GM21526 (cell line): ENCODE data around the gene GABPB1.
A peak's percentile ranks its signal among the peaks of the same experiment; 100 is the strongest.
"Not testable (repeated sequence)": the region's sequence is repeated elsewhere in the genome, so short reads cannot be mapped to it uniquely, and the experiment has no call there.

Experiments used
- ATAC-seq: cut with Tn5 transposase; IDR thresholded peaks from one replicate; pipeline ENCODE4 v1.9.1; 2021; ENCODE audit warnings: moderate library complexity; ENCODE audit not compliant: unreplicated experiment, low FRiP score

Gene GABPB1

DNA sequence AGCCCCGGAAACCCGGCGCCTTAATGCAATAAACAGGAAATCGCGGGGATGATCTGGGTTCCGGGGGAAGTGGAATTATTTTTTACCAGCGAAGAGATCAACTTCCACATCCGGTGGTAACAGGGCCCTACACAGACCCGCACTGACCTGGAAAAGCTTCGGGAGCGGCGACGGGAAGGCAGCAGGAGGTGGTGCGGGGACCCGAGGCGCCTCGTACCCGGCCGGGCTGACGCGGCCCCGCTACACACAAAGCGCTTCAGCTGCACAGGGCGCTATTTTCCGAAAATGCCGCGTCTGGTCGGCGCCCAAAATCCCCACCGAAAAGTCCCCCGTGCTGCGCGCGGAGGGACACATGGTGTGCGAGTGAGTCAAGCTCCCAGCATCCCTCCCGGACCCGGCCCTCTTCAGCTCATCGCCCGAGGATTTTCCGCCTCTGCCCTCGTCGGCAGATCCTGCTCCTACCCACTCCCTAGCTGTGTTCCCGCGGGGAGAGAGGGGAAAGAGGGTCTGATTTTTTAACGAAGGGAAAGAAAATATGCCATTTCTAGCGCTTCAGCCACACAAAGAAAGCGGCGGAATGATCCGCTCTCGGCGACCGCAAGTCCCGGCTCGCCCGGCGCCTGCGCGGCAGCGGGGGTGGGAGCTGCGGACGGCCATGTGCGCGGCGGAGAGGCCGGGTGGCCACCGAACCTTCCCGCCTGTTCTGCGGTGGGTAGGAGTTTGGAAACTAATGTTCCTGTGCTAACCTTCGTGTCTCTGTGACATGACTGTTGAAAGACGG, at the start of gene GABPB1:
GABPB1 (minus strand) TSS at position 361 of the 781 bp plus-strand sequence. CDS start 45,400 bp downstream, outside the sequence.
- peak; percentile 46 for ATAC-seq

DNA sequence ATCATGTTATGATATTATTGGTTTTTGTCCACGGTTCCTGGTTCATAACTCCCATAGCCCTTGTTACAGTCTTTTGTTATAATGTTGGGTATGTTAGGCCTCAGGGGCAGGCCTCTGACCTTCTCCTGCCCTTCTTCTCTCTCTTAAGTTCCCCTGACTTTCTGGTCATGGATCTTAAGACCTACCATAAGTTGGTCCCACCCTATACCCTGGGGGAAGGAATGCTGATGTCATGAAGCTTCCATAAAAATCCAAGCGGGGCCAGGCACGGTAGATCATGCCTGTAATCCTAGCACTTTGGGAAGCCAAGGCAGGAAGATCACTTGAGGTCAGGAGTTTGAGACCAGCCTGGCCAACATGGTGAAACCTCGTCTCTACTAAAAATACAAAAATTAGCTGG, 36.6 kb upstream of the GABPB1 start:
- not testable (repeated sequence) for ATAC-seq

DNA sequence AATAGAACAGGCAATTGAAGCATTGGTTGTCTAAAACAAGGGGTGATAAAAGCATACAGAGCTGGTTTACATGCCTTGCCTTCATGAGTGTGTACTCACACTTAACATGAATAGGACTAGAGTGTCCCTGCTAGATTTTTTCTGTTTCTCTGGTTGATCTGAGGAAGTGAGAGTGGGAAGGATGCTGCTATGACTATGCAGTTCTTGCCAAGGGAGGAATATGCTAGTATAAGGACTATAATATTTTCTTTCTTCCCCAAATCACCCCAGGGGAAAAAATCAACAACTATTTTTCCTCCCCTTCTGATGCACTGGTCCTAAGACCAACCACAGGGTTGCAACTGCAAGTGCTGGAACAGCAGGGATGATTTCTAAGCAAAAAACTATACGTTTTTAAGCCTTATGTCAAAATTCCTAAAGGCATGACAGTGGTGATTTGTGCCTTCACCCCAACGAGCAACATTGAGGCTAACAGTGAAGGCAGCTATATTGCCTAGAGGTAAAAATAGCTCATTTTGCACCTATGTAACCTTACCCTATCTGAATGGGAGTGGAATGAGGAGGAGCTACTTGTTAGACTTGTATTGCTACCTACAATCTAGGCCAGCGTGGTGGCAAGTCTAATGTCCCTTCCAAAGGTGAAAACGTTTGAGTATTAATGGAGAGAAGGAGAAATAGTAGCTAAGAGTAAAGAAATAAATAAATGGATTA, 35.7 kb upstream of the GABPB1 start:
- ATAC-seq = no peak

DNA sequence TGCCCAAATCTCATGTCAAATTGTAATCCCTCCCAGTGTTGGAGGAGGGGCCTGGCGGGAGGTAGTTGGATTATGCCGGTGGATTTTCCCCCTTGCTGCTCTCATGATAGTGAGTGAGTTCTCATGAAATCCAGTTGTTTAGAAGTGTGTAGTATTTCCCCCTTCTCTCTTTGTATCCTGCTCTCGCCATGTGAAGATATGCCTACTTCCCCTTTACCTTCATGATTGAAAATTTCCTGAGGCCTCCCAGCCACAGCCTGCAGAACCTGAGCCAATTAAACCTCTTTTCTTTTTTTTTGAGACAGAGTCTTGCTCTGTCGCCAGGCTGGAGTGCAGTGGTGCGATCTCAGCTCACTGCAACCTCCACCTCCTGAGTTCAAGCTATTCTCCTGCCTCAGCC, 27.4 kb upstream of the GABPB1 start:
- not testable (repeated sequence) for ATAC-seq

DNA sequence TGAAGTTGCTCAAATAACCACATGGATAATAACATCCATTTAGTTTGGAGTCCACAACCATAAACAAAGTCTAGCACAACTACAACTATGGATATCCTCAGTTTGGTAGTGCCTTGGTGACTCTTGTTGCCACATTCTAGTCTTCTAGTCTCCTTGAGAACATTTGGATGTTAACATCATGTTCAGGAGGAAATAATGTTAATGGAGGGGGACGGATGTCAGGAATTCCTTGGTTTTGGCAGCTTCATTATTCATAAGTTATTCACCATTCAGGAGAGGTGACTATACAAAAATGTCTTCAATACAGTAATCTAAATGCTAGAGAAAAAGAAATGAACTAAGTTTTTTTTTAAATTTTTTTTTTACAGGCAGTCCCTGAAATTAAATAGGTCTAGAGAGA, 26.4 kb upstream of the GABPB1 start:
- no peak for ATAC-seq

DNA sequence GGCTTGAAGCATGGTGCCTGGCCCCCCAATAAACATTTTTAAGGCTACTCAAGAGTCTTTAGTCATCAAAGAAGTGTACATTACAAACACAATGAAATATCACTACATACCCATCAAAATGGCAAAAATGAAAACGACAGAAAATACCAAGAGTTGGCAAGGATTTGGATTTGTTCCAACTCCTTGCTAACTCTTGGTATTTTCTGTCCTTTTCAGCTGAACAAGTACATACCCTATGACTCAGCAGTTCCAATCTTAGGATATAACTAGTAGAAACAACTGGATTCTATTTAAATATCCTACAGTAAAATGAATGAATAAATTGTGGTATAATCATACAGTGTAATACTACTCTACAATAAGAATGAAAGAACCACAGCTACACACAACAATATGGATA, 25.1 kb upstream of the GABPB1 start:
- no peak for ATAC-seq

DNA sequence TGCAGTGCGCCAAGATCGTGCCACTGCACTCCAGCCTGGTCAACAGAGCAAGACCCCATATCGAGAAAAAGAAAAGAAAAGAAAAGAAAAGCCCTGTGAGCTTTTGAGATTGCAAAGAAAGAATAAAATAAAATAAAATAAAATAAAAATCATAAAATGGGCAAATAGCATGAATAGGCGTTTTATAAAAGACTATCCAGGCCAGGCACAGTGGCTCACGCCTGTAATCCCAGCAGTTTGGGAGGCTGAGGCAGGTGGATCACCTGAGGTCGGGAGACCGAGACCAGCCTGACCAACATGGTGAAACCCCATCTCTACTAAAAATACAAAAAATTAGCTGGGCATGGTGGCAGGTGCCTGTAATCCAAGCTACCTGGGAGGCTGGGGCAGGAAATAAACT, 24.4 kb upstream of the GABPB1 start:
- not testable (repeated sequence) for ATAC-seq

DNA sequence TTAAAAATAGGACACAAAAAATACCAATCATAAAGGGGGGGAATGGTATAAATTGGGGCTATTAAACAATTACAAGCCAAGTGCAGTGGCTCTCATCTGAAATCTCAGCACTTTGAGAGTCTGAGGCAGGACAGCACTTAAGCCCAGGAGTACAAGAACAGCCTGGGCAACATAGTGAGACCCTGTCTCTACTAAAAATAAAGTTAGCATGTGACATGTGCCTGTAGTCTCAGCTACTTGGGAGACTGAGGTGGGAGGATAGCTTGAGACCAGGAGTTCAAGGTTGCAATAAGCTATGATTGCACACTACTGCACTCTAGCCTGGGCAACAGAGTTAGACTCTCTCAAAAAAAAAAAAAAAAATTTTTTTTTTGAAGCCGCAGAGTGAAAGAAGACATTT, 23.8 kb upstream of the GABPB1 start:
- ATAC-seq = no peak

DNA sequence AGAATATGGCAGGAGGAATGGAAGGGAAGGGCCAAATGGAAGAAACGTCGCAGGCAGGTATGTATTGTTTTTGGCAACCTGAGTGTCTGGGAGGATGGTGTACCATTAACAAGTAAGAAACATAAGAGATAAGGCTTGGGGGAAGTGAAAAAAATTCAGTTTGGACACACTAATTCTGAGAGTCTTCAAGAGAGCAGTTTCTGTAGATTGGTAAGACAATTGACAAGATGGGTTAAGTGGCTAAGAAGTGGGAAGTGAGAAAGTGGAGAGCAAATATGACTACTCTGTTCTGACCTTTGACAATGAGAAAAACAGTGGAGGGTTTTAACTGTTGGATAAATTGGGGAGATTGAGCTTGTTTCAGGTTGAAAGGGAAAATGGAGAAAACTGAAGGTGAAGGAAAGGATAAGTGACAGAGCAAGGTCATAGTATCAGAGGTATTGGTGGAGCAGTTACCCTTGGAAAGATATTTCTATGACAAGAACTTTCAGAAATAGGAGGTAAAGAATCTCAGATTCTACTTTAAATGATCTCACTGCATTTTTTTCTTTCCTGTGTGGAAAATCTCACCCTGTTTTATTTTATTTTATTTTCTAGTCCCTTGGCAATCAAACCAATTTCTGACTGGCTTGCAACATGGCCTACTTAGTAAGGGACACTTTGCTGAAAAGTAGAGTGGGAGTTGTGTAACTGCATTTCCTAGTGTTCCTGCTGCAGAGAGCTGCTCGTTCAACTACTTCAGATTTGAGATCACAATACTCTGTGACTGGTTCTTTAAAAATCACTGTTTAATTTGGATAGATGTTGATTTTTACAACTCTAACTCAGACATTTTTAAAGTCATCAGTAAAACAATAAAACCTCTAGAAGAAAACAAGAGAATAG, 23.1 kb upstream of the GABPB1 start:
- ATAC-seq = peak; percentile 97

DNA sequence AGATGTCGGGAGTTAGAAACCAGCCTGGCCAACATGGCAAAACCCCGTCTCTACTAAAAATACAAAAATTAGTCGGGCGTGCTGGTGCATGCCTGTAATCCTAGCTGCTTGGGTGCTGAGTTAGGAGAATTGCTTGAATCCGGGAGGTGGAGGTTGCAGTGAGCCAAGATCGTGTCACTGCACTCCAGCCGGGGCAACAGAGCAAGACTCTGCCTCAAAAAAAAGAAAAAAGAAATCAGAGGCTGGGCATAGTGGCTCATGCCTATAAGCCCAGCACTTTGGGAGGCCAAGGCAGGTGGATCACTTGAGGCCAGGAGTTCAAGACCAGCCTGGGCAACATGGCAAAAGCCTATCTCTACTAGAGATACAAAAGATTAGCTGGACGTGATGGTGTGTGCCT, 14.6 kb upstream of the GABPB1 start:
- not testable (repeated sequence) for ATAC-seq

DNA sequence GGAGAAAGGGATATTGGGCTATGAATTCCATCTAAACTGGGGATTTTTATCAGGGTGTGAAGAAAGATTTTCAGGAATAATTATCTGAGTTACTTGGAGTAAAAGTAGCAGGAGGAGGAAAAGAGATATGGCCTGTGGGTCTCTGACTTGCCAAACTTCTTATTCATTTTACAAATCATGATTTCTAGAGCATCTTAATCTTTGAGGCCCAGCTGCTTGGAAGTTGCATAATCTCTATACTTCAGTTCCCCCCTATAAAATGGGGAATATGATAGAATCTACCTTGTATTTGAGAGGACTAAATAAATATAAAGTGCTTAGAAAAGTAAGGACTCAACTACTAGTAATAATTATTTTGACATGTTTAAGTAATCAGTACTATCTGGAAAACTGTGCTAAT, 11.0 kb upstream of the GABPB1 start:
- no peak for ATAC-seq

DNA sequence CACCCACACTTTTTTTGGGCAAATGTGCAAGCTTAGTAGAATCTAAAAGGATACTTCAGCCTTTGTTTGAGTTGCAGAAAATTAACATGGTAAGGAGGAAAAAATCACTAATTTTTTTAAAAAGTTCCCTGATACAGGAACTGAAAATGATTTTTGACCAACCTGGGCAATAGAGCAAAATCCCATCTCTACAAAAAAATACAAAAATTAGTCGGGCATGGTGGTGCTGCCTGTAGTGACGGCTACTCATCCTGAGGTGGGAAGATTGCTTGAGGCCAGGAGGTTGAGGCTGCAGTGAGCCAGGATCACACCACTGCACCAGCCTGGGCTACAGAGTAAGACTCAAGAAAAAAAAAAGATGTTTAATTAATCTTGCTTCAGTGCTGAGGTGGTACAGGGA, 10.6 kb upstream of the GABPB1 start:
- ATAC-seq = no peak

DNA sequence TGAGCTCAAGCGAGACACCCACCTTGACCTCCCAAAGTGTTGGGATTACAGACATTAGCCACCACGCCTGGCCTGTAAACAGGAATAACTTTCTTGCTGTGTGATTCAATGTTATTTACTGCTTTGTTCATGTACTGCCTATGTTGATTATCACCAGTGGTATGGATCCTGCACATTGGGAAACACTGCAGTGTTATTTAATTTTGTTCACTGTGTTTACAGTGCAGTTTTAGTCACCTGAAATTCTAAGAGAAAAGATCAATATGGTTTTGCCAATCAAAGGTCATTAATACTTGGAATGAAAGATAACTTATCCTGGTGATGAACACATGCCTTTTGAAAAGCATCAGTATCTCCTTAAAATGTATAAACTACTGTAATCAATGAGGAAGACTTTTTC, 8.6 kb upstream of the GABPB1 start:
- ATAC-seq = no peak

DNA sequence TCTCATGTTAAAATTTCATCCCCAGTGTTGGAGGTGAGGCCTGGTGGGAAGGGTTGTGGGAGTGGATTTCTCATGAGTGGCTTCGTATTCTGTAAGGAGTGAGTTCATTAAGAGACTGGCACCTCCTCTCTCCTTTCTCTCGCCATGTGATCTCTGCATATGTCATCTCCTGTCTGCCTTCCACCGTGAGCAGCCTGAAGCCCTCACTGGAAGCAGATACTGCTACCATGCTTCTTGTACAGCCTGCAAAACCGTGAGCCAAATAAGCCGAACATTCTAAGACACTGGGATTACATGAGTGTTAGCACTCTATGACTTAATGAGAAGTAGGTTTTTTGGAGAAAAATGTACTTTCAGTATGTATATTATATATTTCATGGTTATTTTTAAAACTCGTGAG, 6.8 kb upstream of the GABPB1 start:
- ATAC-seq = no peak

DNA sequence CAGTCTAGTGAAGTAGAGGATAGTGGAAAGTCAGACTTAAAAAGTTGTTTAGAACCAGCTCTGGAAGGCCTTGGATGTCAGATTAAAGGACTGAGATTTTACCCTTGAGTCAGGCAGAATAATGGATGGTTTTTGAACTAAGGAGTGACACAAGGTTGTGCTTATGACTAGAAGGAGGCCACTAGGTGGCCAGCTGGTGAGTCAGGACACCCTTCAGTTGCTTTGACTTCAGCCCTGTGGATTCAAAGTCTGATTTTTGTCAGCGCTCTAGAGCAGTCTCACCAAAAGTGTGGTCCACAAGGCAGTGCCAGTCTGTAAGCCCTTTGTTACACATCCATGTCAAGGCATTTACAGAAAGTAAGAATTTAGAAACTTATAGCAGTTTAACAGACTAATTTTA, 3.8 kb upstream of the GABPB1 start:
- no peak for ATAC-seq

DNA sequence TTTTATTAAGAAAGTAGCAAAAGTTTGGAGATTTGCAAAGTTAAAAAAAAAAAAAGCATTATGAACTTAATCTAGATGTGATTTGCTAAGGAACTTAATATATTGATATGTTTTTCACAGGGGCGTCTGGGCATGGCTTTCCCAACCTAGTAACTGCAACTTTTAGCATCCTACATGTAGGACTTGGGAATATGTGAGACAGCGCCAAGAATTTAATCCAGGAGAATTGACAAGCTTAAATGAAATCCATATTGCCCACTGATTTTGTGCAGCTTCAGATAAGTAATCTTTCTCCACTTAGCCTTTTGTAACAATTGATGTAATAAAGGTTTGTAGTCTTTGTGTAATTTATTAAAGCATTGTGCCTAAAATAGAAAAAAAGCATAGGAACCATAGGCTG, 982 bp upstream of the GABPB1 start:
- ATAC-seq = no peak

DNA sequence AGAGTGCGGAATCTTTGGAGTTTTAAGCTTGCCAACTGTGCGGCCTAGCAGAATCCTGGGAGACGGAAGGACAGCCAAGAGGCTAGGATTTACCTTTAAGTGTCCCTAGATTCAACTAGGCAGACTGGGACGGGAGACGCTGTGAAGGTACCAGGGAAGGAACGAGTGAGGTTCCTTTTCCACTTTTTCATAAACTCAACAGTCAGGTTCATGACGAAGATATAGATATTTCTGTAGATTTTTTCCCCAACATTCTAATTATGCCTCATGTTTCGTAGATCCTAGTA, 564 bp upstream of the GABPB1 start:
- no peak for ATAC-seq

DNA sequence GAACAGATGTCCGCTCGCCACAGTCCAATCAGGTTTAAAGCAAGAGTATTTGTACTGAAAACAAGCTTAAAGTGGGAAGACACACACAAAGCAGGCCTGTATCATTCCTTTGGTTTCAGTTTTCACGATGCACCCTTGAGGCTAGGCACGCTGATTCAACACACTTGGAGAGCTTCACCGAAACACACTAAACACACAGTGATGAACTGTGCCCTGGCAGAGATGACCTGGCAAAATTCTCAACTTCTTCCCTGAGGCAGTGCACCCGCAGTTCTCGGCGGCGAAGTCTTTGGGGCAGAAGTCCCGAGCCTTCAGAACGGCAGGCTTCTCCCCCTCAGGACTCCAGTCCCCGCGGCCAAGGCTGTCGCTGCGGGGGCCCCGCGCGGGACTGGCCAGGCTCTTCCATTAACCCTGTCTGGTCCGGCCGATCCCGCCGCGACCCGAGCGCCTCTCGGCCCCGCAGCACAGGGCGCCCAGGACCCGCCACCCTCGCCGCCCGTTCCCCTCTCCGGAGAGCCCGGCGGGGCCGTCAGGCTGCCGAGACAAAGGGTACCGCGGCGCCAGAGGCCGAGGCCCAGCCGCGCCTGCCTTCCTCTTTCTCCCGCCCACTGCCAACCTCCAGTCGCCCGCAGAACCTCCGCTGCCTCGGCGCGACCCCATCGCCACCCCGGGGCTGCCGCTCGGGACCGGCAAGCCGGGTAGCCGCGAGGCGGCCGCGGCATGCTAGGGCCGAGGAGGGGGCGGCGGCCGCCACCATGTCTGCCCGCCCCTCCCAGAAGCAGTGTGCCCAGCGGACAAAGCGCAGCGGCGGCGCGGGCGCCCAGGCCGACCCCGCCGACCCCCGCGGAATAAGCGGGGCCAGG, 792 bp downstream of the GABPB1 start:
- peak; percentile 33 for ATAC-seq

DNA sequence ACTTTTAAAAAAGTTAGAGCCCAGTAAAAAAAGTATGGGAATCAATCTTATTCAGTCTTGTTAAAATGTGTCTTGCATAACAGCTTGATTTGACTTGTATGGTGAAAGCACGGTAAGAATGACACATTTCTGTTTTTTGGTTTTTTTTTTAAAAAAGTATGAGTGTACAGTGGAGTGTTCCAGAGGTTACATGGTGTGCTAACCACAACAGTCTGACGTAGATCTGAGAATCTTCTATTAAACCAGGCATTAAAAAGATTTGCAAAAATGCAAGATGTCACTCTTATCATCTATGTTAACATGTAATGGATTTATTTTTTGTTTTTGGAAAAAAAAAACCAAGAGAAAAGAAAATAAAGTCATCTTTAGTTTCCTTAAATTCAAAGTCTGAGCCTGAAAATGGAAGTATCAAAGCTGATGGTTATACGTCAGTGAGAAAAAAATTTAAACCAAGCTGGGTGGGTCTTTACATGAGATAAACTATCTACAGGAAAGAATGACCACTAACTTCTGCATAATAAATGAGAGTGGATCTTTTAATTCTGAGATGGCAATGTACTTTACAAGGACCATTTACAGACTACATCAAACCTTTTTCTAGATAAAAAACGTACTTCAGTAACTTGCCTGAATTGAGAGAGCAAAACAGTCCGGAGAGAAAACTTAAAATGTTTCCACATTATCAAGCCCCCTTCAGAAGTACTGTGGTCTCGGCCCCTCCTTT, 1.6 kb downstream of the GABPB1 start:
- ATAC-seq = no peak

DNA sequence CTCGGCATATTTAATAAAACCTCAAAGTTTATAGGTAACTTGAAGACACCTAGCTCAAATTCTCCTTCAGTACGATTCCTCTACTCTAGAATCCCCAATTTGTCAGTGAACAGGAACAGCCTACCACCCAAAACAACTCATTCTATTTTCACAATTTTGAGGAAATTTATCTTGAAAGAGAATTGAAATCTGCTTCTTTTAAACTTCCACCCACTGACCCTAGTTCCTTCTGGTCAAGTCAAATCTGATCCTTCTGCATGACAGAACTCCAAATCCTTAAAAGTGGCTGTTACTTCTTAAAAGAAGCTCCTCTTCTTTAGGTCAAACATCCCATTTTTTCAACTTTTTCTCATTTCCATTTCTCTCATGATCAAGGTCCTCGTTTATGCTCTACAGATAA, 4.4 kb downstream of the GABPB1 start:
- ATAC-seq = no peak
